ENCODE data around the gene APBA2.

Gene APBA2

GRCh38 chr15:28897861-28898585 is 12.2 kb downstream of the APBA2 start:
- DNase-seq = no peak
- TF ChIP-seq GATA1 (IDR thresholded peaks at IDR 0.05; ENCODE audit: low read depth, low read length) (no peak), POLR2A (IDR thresholded peaks at IDR 0.05; ENCODE audit: low read length) (no peak)

GRCh38 chr15:28899061-28899738 is 13.4 kb downstream of the APBA2 start:
- no peak for DNase-seq
- no peak for TF ChIP-seq POLR2A (IDR thresholded peaks at IDR 0.05; ENCODE audit: low read length)

GRCh38 chr15:28900041-28900891 is 14.5 kb downstream of the APBA2 start:
- TF ChIP-seq GATA1 (IDR thresholded peaks at IDR 0.05; ENCODE audit: low read depth, low read length) = no peak
- no peak for TF ChIP-seq POLR2A (IDR thresholded peaks at IDR 0.05; ENCODE audit: low read length)
- no peak for DNase-seq

GRCh38 chr15:28900892-28901586 is 15.3 kb downstream of the APBA2 start:
- no peak for TF ChIP-seq POLR2A (IDR thresholded peaks at IDR 0.05; ENCODE audit: low read length)
- TF ChIP-seq GATA1 (IDR thresholded peaks at IDR 0.05; ENCODE audit: low read depth, low read length) = no peak
- DNase-seq = no peak

GRCh38 chr15:28901587-28901980 is 15.8 kb downstream of the APBA2 start:
- TF ChIP-seq POLR2A (IDR thresholded peaks at IDR 0.05; ENCODE audit: low read length) (no peak), GATA1 (IDR thresholded peaks at IDR 0.05; ENCODE audit: low read depth, low read length) (no peak)
- DNase-seq = no peak

- TF ChIP-seq POLR2A (IDR thresholded peaks at IDR 0.05; ENCODE audit: low read length) (no peak), GATA1 (IDR thresholded peaks at IDR 0.05; ENCODE audit: low read depth, low read length) (no peak)
- DNase-seq = peak; percentile 23 to 39
These were observed 16.4 kb downstream of the APBA2 start for GRCh38 chr15:28901987-28902745.

GRCh38 chr15:28902856-28903255 is 17.1 kb downstream of the APBA2 start:
- DNase-seq = no peak
- TF ChIP-seq POLR2A (IDR thresholded peaks at IDR 0.05; ENCODE audit: low read length) (no peak), GATA1 (IDR thresholded peaks at IDR 0.05; ENCODE audit: low read depth, low read length) (no peak)

- TF ChIP-seq POLR2A (IDR thresholded peaks at IDR 0.05; ENCODE audit: low read length) (no peak), GATA1 (IDR thresholded peaks at IDR 0.05; ENCODE audit: low read depth, low read length) (no peak)
- DNase-seq = peak in 1 of 2 experiments; percentile 19
These were observed 17.8 kb downstream of the APBA2 start for GRCh38 chr15:28903555-28903954.

GRCh38 chr15:28904003-28904402 is 18.2 kb downstream of the APBA2 start:
- peak; percentile 36 to 41 for DNase-seq

GRCh38 chr15:28904541-28905315 is 19.0 kb downstream of the APBA2 start:
- peak; percentile 79 to 90 for DNase-seq
- TF ChIP-seq POLR2A (IDR thresholded peaks at IDR 0.05; ENCODE audit: low read length) = no peak
- peak; percentile 19 for TF ChIP-seq GATA1 (IDR thresholded peaks at IDR 0.05; ENCODE audit: low read depth, low read length)

More at GRCh38 chr15:28904003-28904402, 18.2 kb downstream of the APBA2 start:
- TF ChIP-seq POLR2A (IDR thresholded peaks at IDR 0.05; ENCODE audit: low read length) (no peak), GATA1 (IDR thresholded peaks at IDR 0.05; ENCODE audit: low read depth, low read length) (no peak)

- no peak for DNase-seq
- TF ChIP-seq POLR2A (IDR thresholded peaks at IDR 0.05; ENCODE audit: low read length) = no peak
- no peak for TF ChIP-seq GATA1 (IDR thresholded peaks at IDR 0.05; ENCODE audit: low read depth, low read length)
These were observed 21.7 kb downstream of the APBA2 start for GRCh38 chr15:28907338-28907960.
